GM19099 (cell line): ENCODE results near the gene OOSP4A.

Experiments
- POLR2A ChIP-seq: IDR thresholded peaks from 3 replicates; pipeline ENCODE4 v1.6.1; 2011; ENCODE audit warnings: low read depth; ENCODE audit not compliant: insufficient read length; ENCODE audit errors: extremely low read depth

Gene OOSP4A

GRCh38 chr11:59960502-59961381 is 3.1 kb upstream of the OOSP4A start:
- no peak for TF ChIP-seq POLR2A

GRCh38 chr11:59962107-59962482 is 1.7 kb upstream of the OOSP4A start:
- no peak for TF ChIP-seq POLR2A

DNA sequence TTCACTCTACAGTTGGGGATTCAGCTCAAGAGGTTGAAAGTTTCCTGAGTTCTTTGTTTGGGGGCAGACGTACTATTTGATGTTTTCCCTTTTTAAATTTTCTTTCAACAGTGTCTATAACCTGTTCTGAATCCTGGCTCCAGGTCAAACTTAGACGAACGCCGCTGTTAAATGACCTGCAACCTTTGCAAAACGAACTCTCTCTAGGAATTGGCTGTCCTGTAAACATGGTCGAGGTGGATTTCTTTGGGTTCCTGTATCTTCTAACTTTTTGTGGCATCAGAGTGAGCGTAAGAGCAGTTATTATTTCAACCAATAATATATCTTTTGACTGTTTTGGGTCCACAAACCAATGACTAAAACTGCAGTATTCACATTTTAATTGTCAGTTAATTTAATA is 1.6 kb downstream of the OOSP4A start:
- no peak for TF ChIP-seq POLR2A

- no peak for TF ChIP-seq POLR2A
Measured at GRCh38 chr11:59966201-59966600, 2.4 kb downstream of the OOSP4A start.

GRCh38 chr11:59967677-59968394 is 4.0 kb downstream of the OOSP4A start:
- no peak for TF ChIP-seq POLR2A

GRCh38 chr11:59968395-59968783 is 4.6 kb downstream of the OOSP4A start:
- TF ChIP-seq POLR2A, result no peak

DNA sequence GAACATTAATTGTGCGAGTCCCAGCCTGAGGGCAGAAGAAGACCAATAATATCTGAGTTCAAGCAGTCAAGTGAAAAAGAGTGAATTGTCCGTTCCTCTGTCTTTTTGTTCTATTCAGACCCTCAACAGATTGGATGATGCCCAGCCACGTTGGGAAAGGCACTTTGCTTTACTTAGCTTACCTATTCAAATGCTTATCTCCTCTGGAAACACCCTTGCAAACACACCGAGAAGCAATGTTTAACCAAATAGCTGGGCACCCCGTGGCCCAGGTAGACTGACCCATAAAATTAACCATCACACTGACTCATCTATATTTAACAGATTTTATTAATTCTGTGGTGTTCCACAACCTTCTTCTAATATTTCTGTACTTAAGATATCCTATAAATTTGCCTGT is 9.3 kb downstream of the OOSP4A start:
- no peak for TF ChIP-seq POLR2A

- TF ChIP-seq POLR2A, result no peak
Measured at GRCh38 chr11:59981106-59981770, 17.4 kb downstream of the OOSP4A start.

DNA sequence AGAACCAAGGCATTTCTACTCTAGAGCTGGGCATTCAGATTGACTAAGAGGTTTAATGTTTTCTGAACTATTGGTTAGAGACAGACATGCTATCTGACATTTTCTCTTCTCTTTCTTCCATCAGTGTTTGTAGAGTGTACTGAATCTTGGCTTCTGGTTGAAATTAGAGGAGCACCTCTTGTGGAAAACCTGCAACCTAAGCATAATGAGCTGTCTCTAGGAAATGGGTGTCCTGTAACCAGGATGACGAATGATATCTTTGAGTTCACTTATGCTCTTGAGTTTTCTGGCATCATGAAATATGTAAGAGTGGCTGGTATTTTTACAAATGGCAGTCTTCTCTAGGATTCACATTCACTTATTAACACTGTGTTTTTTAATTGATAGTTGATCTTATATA is 19.4 kb downstream of the OOSP4A start:
- no peak for TF ChIP-seq POLR2A

- TF ChIP-seq POLR2A, result no peak
Measured at GRCh38 chr11:59984368-59984767, 20.5 kb downstream of the OOSP4A start.

DNA sequence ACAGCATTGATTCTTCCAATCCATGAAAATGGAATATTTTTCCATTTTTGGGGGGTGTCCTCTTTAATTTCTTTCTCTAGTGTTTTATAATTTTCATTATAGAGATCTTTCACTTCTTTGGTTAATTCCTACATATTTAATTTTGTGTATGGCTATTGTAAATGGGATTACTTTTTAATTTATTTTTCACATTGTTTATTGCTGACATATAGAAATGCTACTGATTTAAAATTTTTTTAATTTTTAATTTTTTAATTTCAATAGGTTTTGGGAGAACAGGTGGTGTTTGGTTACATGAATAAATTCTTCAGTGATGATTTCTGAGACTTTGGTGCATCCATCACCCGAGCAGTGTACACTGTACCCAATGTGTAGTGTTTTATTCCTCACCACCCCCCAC is 26.6 kb downstream of the OOSP4A start:
- no peak for TF ChIP-seq POLR2A

- TF ChIP-seq POLR2A, result no peak
Measured at GRCh38 chr11:59992425-59992824, 28.6 kb downstream of the OOSP4A start.

- no peak for TF ChIP-seq POLR2A
Measured at GRCh38 chr11:59997800-59998199, 34.0 kb downstream of the OOSP4A start.

GRCh38 chr11:59999691-60000090 is 35.9 kb downstream of the OOSP4A start:
- TF ChIP-seq POLR2A, result no peak

- no peak for TF ChIP-seq POLR2A
Measured at GRCh38 chr11:60003729-60004128, 39.9 kb downstream of the OOSP4A start.

GRCh38 chr11:60005360-60005759 is 41.5 kb downstream of the OOSP4A start:
- TF ChIP-seq POLR2A, result no peak
